Measurements from ENCODE around the gene ZNF701.
"Not testable (repeated sequence)": the region's sequence is repeated elsewhere in the genome, so short reads cannot be mapped to it uniquely, and the experiment has no call there.

ZNF701 gene

GRCh38 chr19:52570000-52570861 is at the start of gene ZNF701:
ZNF701 (plus strand) TSS chr19:52570287; CDS start chr19:52574148, 3,861 bp downstream.
- peak; percentile 90 to 94 for DNase-seq (ENCODE audit: low read depth in 2 of 2)

DNA sequence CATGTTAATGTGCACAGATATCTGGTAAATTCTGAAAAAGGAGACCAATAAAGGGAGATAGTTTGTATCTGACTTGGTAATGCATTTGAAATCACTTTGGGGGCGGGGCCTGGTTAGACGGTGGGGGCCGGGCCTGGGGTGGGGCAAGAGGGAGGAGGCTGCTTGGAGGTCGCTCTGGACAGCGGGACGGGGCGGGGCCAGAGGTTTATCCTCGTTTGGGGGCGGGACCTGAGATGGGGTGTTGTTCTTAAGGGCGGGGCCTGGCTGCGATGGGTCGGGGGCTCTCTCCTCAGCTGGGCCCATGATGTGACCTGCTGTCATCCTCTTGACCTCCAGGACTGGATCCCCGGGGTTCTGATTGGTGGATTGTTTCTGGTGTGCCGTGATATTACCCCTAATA is 47.5 kb upstream of the ZNF701 start:
- no peak for DNase-seq (ENCODE audit: low read depth in 2 of 2)

- no peak for DNase-seq (ENCODE audit: low read depth in 2 of 2)
Observed at GRCh38 chr19:52524086-52524485, 46.0 kb upstream of the ZNF701 start.

- peak; percentile 94 to 97 for DNase-seq (ENCODE audit: low read depth in 2 of 2)
Observed at GRCh38 chr19:52527134-52527955, 42.7 kb upstream of the ZNF701 start, which contains the start of gene ZNF808. ZNF808 (plus strand) TSS chr19:52527668; CDS start chr19:52543285, 15,617 bp downstream.

GRCh38 chr19:52527956-52528351 is 42.1 kb upstream of the ZNF701 start:
- DNase-seq (ENCODE audit: low read depth in 2 of 2): no peak

DNA sequence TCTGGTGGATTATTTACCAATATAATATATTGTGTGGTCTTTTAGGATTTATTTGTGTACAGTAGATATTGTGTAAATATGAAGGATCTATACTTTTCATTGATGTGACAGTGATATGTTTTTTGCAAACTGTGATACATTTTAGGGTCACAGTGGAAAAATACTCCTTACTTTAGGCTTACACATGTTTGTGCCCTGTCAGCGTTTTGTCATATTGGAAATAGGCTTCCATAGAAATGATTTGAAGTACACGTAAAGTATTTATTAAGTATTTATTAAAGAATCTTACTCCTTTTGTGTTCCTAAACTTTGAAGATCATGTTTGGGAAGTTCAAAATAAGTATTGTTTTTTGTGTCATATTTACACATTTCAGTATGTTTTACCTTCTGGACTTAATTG is 37.6 kb upstream of the ZNF701 start:
- no peak for DNase-seq (ENCODE audit: low read depth in 2 of 2)

DNA sequence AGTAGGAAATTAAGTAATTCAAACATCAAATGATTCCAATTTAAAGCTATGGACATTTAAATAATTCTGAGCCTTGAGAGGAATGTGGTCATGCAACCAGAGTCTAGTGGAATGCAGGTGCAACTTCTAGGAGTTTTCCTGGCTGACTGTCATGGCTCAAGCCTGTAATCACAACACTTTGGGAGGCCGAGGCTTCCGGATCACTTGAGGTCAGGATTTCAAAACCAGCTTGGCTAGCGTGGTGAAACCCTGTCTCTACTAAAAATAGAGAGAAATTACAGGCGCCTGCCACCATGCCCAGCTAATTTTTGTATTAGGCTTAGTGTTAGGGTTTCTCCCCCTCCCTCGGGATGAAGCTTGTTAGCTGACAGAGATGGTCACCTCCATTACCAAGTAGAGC is 36.2 kb upstream of the ZNF701 start:
- no peak for DNase-seq (ENCODE audit: low read depth in 2 of 2)

DNA sequence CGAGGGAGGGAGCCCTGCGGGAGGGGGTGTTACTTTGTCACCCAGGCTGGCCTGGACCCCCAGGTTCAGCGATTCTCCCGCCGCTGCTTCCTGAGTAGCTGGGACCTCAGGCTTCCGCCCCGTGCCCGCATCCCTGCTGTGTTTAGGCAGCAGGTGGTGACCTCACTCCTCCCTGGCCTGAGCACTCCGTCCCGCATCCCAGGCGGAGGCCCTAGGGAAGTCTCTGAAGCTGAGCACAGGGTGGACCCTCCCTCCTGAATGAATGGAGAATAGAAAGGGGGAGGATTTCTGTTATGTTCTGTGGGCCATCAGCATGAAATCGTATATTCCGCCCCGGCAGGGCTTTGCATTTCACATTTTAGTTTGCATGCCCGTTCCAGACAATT is 34.7 kb upstream of the ZNF701 start:
- not testable (repeated sequence) for DNase-seq (ENCODE audit: low read depth in 2 of 2)

DNA sequence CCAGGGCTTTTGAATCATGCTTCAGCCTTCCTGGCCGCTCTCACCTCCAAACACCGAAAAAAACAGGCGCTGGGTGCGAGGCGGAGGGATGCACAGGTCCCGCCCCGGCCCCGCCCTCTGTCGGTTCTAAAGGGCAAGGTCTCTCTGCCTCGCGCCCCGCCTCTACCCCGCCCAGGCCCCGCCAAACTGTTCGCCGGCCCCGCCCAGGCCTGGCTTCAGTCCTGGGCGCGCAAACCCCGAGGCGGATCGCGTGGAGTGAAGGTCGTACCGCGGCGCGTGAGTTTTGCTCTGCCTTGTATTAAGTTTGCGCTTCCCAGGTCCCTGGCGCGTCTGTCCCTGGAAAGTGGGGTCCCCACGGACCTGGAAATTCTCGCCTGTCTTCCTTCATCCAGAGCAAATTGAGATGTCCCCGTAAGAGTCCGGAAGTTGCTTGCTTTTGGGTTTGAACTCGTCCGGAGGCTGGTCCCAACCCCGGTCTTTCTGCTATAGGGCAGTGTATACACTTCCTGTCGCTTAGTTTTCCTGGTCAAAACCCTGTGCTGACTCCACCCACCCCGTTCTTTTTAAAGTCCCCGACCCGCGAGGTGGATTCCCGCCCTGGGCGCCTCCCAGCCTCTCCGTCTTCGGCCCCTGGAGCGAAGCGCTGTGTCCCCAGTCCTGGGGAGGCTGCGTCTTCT is 34.2 kb upstream of the ZNF701 start:
- peak; percentile 83 to 92 for DNase-seq (ENCODE audit: low read depth in 2 of 2)

- no peak for DNase-seq (ENCODE audit: low read depth in 2 of 2)
Observed at GRCh38 chr19:52536448-52536800, 33.7 kb upstream of the ZNF701 start.

GRCh38 chr19:52538815-52539214 is 31.3 kb upstream of the ZNF701 start:
- not testable (repeated sequence) for DNase-seq (ENCODE audit: low read depth in 2 of 2)

DNA sequence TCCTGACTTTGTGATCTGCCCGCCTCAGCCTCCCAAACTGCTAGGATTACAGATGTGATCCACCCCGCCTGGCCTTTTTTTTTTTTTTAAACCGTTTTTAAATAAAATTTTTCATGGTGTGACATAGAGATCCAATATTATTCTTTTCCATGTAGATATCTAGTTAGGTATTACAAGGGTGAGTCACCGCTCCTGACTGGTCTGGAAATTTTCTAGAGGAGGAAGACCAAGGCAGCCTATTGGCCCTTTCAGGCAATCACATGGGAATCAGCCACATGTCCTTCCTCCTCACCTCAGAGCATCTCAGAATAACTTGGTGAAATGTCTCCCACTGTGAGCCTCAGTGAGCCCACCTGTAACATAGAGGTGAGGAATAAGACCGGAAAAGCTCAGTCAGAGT is 28.9 kb upstream of the ZNF701 start:
- DNase-seq (ENCODE audit: low read depth in 2 of 2): not testable (repeated sequence)

- DNase-seq (ENCODE audit: low read depth in 2 of 2): no peak
Observed at GRCh38 chr19:52541608-52542007, 28.5 kb upstream of the ZNF701 start.

- DNase-seq (ENCODE audit: low read depth in 2 of 2): not testable (repeated sequence)
Observed at GRCh38 chr19:52542541-52542940, 27.5 kb upstream of the ZNF701 start.

GRCh38 chr19:52542984-52543664 is 27.0 kb upstream of the ZNF701 start:
- no peak for DNase-seq (ENCODE audit: low read depth in 2 of 2)

DNA sequence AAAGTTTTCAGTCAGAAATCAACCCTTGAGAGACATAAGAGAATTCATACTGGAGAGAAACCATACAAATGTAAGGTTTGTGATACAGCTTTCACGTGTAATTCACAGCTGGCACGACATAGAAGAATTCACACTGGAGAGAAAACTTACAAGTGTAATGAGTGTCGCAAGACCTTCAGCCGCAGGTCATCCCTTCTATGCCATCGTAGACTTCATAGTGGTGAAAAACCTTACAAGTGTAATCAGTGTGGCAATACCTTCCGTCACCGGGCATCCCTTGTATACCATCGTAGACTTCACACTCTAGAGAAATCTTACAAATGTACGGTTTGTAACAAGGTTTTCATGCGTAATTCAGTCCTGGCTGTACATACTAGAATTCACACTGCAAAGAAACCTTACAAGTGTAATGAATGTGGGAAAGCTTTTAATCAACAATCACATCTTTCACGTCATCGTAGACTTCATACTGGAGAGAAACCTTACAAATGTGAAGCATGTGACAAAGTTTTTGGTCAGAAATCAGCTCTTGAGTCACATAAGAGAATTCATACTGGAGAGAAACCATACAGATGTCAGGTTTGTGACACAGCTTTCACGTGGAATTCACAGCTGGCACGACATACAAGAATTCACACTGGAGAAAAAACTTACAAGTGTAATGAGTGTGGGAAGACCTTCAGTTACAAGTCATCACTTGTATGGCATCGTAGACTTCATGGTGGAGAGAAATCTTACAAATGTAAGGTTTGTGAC is 15.7 kb upstream of the ZNF701 start:
- DNase-seq (ENCODE audit: low read depth in 2 of 2): no peak

GRCh38 chr19:52557231-52557995 is 12.7 kb upstream of the ZNF701 start:
- no peak for DNase-seq (ENCODE audit: low read depth in 2 of 2)

GRCh38 chr19:52558732-52559445 is 11.2 kb upstream of the ZNF701 start:
- DNase-seq (ENCODE audit: low read depth in 2 of 2): not testable (repeated sequence)

DNA sequence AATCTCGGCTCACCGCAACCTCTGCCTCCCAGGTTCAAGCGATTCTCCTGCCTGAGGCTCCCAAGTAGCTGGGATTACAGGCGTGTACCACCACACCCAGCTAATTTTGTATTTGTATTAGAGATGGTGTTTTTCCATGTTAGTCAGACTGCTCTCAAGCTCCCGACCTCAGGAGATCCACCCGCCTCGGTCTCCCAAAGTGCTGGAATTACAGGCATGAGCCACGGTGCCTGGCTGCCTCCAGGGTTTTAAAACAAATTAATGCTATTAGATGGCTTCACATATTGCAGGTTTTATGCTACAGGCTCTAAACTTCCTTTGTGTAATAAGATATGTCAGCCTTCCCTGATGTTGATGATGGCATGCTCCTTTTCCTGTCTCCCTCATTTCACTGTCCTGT is 8.5 kb upstream of the ZNF701 start:
- DNase-seq (ENCODE audit: low read depth in 2 of 2): not testable (repeated sequence)
